Measurements from ENCODE around the gene DLG4.

DNA sequence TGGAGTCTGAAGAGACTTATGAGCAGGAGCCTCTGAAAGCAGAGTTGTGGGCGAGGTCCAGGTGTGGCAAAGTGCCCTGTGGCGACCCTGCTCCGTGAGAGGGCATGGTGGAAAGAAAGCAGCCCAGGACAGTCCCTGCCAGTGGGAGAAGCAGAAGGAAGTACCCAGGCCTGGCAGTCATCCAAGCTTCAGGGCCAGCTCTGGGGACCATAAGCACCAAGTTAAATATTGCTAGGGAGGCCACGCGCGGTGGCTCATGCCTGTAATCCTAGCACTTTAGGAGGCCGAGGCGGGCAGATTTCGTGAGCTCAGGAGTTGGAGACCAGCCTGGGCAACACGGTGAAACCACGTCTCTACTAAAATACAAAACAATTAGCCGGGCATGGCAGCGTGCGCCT lies 35.5 kb downstream of the DLG4 start:
- TF ChIP-seq CTCF (IDR thresholded peaks at IDR 0.05) = no peak
- TF ChIP-seq POLR2A (IDR thresholded peaks at IDR 0.05) = no peak

Measured in body of pancreas (tissue), 4 donors.